ENCODE data around the gene C1orf50.

GRCh38 chr1:42738678-42739226 is 28.3 kb upstream of the C1orf50 start:
- TF ChIP-seq PKNOX1 (IDR thresholded peaks at IDR 0.05) (no peak), ELF4 (IDR thresholded peaks at IDR 0.05) (no peak), SUZ12 (IDR thresholded peaks at IDR 0.05) (no peak), L3MBTL2 (conservative IDR thresholded peaks at IDR 0.05) (no peak), ZNF384 (IDR thresholded peaks at IDR 0.05) (no peak), SP1 (IDR thresholded peaks at IDR 0.05) (no peak), NFRKB (IDR thresholded peaks at IDR 0.05) (no peak), FOXM1 (IDR thresholded peaks at IDR 0.05; ENCODE audit: borderline replicate concordance) (no peak), FOXA1 (IDR thresholded peaks at IDR 0.05) (no peak), TARDBP (IDR thresholded peaks at IDR 0.05) (no peak)

Data from HEK293T (cell line).